ENCODE results near the gene TNFRSF13B. TPM values are rescaled to one million over a fixed set of nuclear protein-coding genes. Genes with fewer than 3 reads are reported as not detected.

The TNFRSF13B gene
- total and polyA plus RNA-seq, 2 experiments from 2014 or later: 0.24 TPM; not detected in 1

DNA sequence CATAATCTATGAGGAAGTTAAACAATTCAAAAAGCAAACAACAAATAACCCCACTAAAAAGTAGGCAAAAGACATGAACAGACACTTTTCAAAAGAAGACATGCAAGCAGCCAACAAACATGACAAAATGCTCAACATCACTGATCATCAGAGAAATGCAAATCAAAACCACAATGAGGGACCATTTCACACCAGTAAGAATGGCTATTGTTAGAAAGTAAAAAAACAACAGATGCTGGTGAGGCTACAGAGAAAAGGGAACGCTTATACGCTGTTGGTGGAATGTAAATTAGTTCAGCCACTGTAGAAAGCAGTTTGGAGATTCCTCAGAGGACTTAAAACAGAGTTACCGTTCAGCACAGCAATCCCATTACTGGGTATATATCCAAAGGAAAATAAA lies 24.4 kb downstream of the TNFRSF13B start:
- Mint-ChIP-seq H3K4me3 (no peak overlapping the region), H3K4me1 (peaks cover 11% of the 10 kb centered on the region), H3K27ac (no peak overlapping the region), H3K9me3 (peaks cover 16% of the 10 kb centered on the region), H3K27me3 (ENCODE audit: insufficient read depth, low read depth, poor library complexity) (peaks cover 12% of the 10 kb centered on the region), H3K36me3 (ENCODE audit: low read depth) (peaks cover 3% of the 10 kb centered on the region; the same call in 1 of the 3 replicates)
- no peaks in the 10 kb centered on the region for H3K27me3 ChIP-seq (ENCODE audit: insufficient read depth)
- no peaks in the 10 kb centered on the region; the same call in 1 of the 2 replicates for H3K4me1 ChIP-seq (ENCODE audit: insufficient read depth)
- H3K36me3 ChIP-seq (ENCODE audit: insufficient read depth): no peaks in the 10 kb centered on the region
- no peak for TF ChIP-seq NANOG (IDR thresholded peaks at IDR 0.05; ENCODE audit: borderline replicate concordance)
- no peak for TF ChIP-seq ZNF462 (CRISPR knock-in tag; IDR thresholded peaks at IDR 0.05)
- TF ChIP-seq EZH2phosphoT487 (IDR thresholded peaks at IDR 0.05; ENCODE audit: unreplicated experiment): no peak
- no peak for TF ChIP-seq POLR2AphosphoS5 (IDR thresholded peaks at IDR 0.05; ENCODE audit: low read depth)
- no peak for TF ChIP-seq CREB1 (CRISPR knock-in tag; IDR thresholded peaks at IDR 0.05; ENCODE audit: low read depth)
- TF ChIP-seq REST (IDR thresholded peaks at IDR 0.05; ENCODE audit: unreplicated experiment): no peak
- TF ChIP-seq ZNF331 (CRISPR knock-in tag; IDR thresholded peaks at IDR 0.05; ENCODE audit: low read depth): no peak
- TF ChIP-seq EZH2 (IDR thresholded peaks at IDR 0.05; ENCODE audit: low read depth, unreplicated experiment): no peak
- TF ChIP-seq ZNF114 (CRISPR knock-in tag; IDR thresholded peaks at IDR 0.05): no peak
- no peak for TF ChIP-seq STAT1 (IDR thresholded peaks at IDR 0.05; ENCODE audit: unreplicated experiment)
- TF ChIP-seq, protein P1, sequence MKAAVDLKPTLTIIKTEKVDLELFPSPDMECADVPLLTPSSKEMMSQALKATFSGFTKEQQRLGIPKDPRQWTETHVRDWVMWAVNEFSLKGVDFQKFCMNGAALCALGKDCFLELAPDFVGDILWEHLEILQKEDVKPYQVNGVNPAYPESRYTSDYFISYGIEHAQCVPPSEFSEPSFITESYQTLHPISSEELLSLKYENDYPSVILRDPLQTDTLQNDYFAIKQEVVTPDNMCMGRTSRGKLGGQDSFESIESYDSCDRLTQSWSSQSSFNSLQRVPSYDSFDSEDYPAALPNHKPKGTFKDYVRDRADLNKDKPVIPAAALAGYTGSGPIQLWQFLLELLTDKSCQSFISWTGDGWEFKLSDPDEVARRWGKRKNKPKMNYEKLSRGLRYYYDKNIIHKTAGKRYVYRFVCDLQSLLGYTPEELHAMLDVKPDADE (IDR thresholded peaks at IDR 0.05): no peak
- TF ChIP-seq CTCF (conservative IDR thresholded peaks at IDR 0.05; ENCODE audit: low read depth in 2 of 2): no peak
- no peak for TF ChIP-seq JUNB (IDR thresholded peaks at IDR 0.05; ENCODE audit: unreplicated experiment)
- no peaks in the 10 kb centered on the region for H4K20me1 ChIP-seq (replicated peaks; ENCODE audit: insufficient read depth)
- ATAC-seq (no peak), DNase-seq (ENCODE audit: low spot score) (no peak)
- H2AFZ ChIP-seq: no peak overlapping the region
- H3F3A ChIP-seq (replicated peaks; ENCODE audit: low read depth): no peaks in the 10 kb centered on the region
- no peak overlapping the region for H3K4me2 ChIP-seq
- H3K27ac ChIP-seq (ENCODE audit: low read depth): no peak overlapping the region
- H3K4me3 ChIP-seq: no peak overlapping the region
- H3K79me2 ChIP-seq (replicated peaks; ENCODE audit: insufficient read depth): no peaks in the 10 kb centered on the region
- H3K9me2 ChIP-seq (ENCODE audit: insufficient read depth): no peaks in the 10 kb centered on the region
